GM18861 (cell line): ENCODE data around the gene AUP1.
A peak's percentile ranks its signal among the peaks of the same experiment; 100 is the strongest.

ENCODE experiments used
- ATAC-seq: cut with Tn5 transposase; IDR thresholded peaks from one replicate; pipeline ENCODE4 v1.9.1; 2021; ENCODE audit not compliant: unreplicated experiment

Gene AUP1

DNA sequence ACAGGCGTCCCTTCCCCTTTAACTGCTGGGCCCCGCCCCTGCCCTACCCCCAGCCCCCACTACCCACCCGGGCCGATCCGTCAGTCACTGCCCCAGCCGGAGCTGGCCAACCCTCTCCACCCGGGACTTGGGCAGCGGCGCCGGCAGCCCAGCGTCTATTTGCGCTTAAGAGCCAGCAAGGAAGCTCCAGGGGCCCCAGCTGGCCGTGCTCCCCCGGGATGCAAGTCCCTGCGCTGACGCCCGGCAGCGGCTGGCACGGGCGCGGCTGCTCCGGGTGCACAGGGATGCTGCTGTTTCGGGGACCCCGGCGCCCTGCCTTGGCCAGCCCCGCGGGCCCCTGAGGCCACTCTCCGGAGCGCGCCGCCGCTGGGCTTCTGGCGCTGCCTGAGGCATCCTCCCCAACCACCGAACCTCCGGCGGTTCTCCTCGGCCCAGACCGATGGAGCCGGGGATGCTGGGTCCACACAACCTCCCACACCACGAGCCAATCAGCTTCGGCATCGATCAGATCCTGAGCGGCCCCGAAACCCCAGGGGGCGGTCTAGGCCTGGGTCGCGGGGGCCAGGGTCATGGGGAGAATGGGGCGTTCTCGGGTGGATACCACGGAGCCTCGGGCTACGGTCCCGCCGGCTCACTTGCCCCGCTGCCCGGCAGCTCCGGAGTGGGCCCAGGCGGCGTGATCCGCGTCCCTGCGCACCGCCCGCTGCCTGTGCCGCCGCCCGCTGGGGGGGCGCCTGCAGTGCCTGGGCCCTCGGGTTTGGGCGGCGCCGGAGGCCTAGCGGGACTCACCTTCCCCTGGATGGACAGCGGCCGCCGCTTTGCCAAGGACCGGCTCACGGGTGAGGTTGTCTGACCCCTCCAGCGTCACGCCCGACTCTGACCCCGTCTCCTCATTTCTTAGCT lies 14.9 kb downstream of the AUP1 start, which contains the start of gene TLX2:
Gene TLX2, plus strand, starts transcription at position 83 of the 903 bp plus-strand sequence. Its CDS starts 357 bp downstream, at position 440.
- no peak for ATAC-seq

DNA sequence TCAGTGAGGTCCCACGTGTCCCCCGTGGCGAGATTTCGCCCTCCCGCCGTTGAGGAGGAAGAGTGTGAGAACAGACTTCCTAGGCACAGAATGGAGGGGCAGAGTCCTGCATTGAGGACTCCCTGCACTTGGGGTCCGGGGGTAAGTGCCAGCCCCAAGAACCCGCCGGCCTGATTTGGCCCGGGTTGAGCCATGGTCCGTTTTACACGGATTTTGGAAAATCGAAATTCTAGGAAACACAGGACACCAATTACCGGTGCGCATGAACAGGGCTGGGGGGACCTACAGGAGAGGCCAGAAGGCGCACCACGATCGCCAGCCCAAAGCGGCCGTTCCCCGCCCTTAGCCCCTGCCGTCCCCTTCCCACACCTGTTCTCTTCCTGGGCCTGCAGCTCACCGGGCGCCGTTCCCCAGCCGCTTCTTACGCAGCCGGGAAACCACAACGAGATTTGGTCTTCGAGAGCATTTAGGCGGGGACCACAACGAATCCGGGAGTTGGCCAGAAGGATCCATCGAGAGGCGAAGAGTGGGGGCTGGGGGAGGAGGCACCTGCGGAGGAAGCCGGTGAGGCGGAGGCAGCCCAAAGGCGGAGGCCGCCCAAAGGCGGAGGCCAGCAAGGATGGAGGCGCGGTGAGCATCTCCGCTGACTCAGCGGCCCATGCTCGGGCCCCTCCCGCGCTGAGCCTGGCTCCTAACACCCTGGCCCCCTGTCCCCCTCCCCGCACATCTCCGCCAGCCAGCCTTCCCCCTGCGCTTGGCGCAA lies 15.7 kb downstream of the AUP1 start:
- ATAC-seq: no peak

DNA sequence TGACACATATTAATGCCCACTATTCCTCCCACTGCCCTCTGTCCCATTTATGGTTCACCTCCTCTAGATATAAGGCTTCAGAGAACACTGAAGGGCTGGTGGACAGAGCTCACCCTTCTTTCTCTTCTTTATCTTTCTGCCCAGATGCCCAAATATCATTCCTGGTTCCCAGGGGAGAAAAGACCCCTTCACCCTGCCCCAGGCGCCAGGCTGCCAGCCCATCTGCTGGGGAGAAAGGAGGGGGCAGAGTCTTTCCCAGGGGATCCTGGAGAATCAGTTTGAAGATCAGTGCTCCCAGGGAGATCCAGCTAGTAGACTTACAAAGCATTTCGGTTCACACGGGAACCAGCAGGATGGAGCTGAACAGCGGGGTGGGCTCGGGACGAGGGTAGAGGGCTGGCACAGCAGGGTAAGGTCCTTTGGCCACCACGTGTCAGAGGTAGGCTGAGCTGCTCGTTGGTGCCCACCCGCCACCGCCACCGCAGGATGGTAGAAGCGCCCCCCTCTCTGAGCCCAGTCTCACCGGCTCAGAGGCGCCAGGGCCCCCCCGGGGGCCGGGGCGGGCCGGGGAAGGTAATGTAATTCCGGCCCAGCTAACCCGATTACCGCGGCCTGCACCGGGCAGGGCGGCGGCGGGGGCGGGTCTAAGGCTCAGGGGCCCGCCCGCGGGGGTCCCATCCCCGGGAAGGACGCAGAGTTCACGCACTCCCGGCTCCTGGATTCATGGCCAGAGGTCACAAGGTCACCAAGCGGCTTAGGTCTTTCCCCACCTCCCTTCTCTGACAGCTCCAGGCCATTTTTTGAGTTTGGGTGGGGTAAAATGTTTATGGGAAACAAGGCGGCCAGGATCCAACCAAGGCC lies 16.5 kb downstream of the AUP1 start:
- no peak for ATAC-seq

DNA sequence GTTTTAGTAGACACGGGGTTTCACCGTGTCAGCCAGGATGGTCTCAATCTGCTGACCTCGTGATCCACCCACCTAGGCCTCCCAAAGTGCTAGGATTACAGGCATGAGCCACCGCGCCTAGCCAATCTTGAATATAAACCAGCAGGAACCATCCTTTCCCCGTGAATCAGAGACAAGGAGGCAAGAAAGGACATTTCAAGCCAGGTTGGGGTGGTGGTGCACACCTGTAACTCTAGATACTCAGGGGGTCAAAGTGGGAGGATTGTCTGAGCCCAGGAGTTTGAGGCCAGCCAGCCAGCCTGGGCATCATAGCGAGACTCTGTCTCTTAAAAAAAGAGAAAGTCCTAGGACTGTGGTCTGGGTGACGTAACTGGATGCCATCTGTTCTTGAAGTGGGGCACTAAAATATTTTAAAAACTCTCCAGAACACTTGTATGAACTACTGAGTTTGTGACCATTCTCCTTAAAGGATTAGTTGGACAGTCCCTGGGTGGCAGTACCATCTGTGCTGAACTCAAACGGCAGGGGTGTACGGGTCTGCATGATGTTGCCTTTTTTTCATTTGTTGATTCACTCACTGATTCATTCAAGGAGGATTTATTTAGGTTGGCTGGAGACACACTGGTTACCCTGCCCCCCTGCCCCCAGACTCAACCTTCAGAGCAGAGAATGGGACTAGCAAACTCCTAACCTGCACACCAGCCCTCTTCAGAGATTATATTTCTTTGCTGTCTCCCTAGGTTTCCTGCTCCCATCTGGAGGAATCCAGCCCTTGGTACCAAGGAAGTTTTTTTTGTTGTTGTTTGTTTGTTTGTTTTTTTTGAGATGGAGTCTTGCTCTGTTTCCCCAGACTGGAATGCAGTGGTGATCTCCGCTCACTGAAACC lies 18.2 kb downstream of the AUP1 start:
- no peak for ATAC-seq

DNA sequence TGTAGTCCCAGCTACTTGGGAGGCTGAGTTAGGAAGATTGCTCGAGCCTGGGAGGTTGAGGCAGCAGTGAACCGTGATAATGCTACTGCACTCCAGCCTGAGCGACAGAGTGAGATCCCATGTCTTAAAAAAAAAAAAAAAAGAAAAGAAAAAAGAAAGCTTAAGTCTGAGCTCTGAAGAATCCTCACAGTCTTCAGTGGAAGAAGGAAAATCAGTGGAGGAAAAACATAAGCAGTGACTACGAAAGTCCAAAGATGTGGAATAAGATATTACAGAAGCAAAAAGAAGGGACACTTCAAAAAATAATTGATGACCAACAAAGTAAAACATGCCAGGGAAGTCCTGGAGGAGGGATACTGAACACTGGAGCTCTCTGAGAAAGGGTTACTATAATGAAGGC lies 19.2 kb downstream of the AUP1 start:
- no peak for ATAC-seq

DNA sequence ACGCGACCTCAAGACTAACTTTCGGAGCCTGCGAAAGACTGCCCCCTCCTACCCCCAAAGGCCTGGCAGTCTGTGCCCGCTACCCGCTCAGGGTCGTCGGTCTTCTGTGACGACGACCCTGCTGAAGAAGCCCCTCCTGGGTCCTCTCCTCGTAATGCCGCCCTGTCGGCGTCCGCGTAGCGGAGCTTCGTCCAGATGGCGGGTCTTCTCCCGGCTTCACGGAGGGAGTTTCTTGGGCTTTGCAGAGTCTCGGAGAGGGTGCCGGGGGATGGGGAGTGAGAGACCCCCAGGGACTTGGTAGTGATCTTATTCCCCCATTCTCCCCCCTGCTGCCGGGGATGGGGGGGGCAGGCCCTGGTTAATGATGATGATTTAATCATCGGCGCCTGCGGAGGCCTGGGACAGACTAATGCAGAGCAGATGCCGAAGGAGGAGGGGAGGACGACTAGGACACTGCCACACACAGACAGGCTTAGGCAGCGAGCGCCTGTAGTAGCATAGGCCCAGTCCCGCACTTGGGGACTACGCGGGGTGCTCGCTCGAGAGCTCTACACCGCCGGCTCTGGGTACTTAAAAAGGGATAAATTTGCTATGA lies 21.5 kb downstream of the AUP1 start:
- peak; percentile 3 for ATAC-seq

DNA sequence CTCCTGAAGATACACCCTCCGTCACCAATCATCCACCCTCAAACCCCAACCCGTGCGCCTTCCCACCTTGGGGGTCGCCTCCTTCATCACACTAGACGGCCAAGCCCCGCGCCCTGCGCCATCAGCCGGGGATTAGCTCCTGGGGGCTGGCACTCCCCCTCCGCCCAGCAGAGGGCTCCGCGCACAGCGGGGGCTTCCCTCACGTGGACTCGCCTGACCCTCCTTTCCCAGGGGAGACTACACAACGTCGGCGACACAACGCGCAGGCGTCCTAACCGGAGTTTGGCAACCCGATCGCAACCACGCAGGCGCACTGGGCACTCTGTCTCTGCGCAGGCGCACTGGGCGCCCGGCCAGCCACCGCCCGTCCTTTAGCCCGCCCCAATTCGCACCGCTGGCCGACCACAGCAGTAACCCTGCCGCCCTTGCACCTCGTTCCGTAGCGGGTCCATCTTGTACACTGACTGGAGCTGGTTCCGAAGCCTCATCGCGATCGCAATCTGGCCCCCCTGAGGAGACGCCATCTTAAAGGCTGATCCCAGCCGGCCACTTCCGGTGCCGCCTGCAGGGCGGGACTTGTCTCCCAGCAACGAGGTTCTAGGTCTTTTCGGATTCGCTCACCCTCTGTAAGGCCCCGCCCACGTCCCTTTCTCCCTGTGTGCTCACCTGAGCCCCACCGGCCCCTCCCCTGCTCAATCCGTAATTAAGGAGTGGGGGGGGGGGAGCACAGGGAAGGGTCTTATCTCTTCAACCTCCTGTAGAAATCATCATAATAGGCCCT lies 22.2 kb downstream of the AUP1 start, which contains the start of gene PCGF1:
Gene PCGF1, minus strand, starts transcription at position 551 of the 781 bp plus-strand sequence. Its CDS starts 27 bp downstream, at position 524.
- peak; percentile 80 for ATAC-seq

DNA sequence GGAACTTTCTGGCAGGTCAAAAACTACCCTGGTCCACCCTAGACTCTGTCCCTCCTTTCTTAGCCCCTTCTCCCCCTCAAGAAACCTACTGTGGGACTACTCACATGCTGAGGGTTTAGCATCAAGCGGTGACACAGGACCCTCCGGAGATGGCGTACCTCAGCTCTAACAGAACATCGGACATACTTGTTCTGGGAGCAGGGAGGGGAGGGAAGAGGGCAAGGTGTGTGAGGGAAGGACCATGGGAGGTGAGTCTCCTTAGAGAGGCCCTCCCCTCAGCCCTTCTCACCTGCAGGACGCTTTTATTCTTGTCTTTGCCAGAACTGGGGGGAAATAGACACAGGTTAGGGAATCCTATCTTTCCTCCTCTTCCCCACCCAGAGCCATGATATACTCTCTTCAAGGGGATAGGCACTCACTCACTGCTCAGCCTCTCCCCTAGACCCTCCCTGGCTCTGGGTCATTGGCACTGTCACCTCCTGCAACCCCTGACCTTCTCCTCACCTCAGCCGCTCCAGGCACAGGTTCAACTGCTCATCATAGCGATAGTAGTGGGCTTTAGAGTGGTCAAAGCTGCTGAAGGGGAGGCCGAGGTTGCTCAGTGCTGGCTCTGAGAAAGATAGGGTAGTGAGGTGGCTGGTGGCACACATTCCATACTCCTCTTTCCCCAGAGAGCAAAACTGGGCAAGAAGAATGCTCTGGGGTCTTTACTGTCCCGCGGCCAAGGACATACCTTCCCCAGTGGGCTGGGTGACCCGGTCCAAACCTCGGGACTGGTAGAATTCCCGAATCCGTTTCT lies 23.9 kb downstream of the AUP1 start:
- no peak for ATAC-seq

DNA sequence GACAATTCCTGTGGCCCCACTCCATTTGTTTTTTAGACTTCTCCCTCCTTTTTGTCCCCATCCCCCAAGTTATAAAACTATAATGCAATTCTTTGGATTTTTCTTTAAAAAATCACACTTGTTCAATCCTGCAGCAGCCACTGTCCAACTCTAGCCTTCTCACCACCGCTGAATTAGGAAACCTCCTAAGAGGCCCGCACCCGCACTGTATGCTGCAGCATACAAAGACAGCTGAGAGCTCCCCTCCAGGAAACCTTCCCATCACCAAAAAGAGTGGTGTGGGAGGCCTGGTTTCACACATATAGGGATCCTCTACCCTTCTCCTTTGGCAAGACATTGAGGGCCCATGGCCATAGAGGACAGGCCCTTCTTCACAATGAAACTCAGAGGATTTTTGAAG lies 24.9 kb downstream of the AUP1 start:
- no peak for ATAC-seq

DNA sequence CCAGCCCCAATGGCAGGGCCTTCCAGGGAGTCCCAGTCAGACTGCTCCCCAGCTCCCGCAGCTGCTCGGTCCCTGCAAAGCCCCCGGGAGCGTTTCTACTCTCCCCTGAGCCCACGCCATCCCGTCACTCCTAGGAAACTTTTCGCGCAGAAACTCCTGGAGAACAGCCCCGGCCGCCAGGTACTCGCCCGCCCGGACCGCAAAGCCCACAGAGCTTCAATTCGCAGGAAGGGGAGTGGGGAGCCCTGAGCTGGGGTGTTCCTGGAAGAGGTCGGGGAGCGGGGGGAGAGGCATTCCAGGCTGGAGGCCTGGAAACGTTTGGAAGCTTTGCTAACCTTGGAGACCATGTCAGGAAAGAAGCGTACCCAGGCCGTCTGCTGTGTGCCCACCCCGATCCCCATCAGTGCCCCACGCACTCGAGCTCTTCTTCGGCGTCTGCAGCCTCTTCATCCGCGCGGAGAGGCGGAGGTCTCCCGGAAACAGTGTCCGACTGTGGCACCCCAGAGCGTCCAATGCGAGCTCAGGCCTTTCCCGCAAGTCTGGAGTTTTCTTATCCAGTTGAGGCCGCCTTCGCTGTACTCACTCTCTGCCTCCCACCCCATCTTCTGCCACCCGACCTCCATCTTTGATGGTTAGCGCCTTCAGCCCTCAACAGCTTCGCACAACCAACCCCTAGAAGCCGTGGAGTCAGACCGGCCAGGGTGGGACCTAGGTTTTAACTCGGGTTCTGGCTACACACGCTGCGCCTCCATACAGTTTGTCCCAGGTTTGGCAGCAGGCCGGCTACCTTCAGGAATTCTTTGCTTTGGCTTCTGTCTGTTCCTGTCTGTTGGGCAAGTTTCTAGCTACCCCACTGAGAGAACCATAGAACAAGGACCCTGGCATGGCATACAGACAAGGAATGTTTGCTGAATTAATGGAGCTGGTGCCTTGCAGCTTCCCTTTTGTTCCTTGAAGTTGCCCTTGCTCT lies 25.7 kb downstream of the AUP1 start:
- no peak for ATAC-seq

DNA sequence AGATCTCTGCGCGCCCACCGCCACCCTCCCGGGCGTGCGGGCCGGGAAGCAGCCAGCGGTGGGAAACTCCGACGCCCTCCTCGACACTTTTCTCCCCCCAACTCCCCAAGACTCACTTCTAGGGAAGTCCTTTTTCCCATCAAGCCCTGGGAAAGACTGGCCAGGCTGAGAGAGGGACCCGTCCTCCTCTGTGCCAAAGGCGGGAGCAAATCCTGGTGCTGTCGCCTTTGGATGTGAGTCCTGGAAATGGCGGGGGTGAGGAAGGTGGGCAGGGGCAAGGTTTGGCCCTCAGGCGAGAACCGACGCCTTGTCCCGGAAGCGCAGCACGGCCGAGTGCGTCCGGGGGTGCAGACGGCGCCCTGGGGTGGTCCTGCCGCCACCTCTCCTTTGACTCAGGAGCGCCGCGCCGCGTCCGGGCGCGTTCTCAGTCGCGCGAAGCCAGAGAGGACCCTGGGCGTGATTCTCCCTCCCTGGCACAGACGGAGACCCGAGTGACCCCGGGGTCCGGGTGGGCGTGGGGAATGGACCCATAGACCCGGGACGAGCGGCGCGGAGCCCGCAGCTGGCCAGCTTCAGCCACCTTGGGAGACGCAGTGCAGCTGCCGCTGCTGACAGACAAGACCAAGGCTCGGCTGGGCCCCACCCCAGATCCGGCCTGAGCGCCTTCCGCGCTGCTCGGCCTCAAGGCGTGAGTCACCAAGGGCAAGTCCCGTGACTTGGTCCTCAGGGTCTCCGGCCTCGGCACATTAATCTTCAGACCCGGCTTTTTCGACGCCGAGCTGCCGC lies 26.6 kb downstream of the AUP1 start:
- ATAC-seq: peak; percentile 45

DNA sequence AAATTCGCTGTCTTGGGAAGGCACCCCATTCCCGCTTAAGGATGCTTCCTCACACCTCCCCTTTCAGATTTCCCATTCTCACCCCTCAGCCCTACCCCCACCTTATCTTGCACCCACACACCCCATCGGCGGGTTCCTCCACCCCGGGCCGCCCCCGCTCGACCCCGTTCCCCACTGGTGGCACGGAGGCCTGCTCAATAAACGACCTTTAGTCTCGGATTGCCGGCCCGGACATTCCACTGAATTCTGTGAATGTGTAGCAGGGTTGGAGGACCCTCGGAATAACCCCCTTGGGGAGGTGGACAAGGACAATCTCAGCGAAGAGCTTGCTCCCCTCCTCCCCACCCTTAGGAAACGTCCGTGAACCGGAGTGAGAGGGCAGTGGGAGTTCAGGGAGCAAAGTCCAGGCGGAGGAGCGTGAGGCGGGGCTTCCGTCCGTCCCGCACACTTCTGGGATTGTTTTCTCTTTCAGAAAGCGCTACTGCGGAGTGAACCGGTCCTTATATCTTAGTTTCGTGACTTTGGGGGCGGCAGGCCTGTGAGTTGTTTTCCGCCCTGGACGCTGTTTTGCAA lies 27.3 kb downstream of the AUP1 start:
- no peak for ATAC-seq

DNA sequence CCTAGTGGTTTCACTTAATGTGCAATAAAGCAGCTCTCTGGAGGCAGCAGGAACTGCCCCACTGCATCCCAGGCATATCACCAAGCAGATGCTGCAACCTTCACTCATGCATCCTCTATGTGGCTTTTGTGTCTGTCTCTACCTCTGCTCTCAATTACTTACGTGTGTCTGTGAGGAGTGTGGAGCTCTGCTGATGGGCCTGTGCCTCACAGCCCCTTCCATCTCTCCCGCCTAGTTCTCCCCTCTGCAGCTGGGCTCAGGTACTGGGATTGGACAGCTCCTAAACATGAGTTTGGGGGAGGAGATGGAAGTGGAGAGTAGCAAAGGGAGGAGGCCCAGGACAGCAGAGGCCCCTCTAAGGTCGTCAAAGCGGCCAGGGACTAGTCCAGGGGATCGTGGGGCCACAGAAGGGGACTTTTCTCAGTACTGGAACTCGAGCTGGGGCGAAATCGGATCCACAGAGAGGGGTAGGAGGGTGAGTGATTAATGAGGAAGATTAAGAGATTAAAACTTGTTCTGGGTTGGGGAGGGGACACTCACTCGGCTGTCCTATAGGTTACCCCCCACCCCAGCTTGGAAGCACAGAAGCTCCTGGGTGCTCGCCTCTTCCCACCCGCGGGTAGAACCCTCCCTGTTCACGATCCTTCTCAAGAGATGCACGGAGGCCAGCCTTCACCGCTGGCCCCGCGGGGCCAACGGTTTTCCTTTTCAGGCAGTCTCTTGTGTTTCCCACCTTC lies 28.0 kb downstream of the AUP1 start:
- ATAC-seq: no peak

DNA sequence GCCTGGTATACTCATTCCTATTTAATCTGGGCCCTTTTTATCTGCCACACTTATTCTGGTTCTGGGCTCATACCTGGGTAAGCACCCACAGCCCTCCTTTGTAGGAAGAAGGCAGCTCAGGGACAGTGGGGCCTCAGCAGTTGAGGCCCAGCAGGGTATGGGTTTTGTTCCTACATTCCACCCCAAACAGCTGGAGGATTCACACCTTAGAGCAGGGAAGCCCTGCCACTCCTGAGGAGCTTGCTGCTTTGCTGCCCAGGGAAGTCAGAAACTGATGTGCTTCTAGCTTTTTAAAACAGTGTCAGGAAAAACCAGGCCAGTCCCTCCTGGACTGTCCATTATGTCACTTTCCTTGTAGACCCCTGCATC lies 28.9 kb downstream of the AUP1 start:
- ATAC-seq: no peak

DNA sequence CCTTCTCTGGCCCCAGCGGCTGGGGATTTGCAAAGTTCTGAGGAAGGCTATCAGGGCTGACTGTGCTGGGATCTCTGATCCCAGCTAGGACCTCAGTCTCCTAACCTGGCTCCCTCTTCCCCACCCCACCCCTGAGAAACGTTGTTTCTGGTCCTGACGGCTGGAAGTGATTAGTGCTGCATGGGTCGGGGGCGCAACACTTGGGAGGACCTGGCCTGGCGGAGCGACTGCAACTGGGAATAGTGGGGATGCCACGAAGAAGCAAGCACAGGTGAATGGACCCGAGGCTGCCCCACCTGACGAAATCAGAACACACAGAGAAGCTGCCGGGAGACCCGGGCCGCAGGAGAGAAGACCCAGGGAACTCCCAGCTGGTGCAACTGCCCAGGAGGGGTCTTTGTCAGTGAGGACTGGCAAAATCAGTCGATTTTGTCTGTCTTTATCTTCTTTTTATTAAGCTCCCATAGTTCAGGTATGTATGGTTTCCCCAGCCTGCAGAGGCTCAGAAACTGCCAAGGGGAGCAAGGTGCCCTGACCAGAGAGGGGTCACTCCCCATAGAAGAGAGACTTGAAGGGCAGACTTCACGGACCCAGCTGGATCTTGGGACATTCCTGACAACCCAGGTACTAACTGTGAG lies 29.4 kb downstream of the AUP1 start:
- no peak for ATAC-seq
